ENCODE results near the gene SIPA1L3.

DNA sequence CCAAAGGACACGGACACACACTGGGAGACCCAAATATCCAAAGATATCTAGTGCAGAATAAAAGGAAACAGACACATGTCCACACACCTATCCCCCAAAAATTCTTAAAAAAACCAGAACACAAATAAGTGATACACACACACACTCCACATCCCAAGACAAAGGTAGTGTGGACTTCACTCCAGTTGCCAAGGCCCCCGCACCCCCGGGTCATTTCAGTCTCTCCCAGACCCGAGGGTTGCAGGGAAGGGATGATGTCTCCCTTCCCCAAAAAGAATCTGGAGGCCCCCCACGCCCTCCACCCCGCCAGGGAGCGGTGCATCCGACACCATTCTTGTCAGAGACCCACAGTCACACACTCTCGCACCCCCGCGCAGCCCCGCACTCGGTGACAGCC is 316.6 kb downstream of the SIPA1L3 start:
- TF ChIP-seq CTCF (IDR thresholded peaks at IDR 0.05; ENCODE audit: insufficient read depth, low read depth, low read length) (no peak), EZH2 (IDR thresholded peaks at IDR 0.05; ENCODE audit: insufficient read depth, low read length) (no peak)
